Activated T-cell treated with anti-CD3 and anti-CD28 coated beads, Interleukin-2, amount 50 U/mL, for 4 hours (primary cell): ENCODE data around the gene CCNQ. TPM values are rescaled to one million over a fixed set of nuclear protein-coding genes. Genes with fewer than 3 reads are reported as not detected.

ENCODE experiments used
- ATAC-seq, 2 donors: fragments of 200-7000 bp; cut with Tn5 transposase; one replicate each; pipeline ENCODE4 v1.10.0; 2021
- DNase-seq: peaks from one replicate; pipeline ENCODE4 v3.0.0-alpha.2; 2020
- H3K27me3 Mint-ChIP-seq: one replicate; pipeline ENCODE4 v1.8.0; 2021; ENCODE audit warnings: low read depth, mixed read lengths
- H3K36me3 Mint-ChIP-seq: one replicate; pipeline ENCODE4 v1.8.0; 2022; ENCODE audit warnings: mixed read lengths; ENCODE audit not compliant: insufficient read depth
- H3K4me1 Mint-ChIP-seq: one replicate; pipeline ENCODE4 v1.8.0; 2021; ENCODE audit warnings: low read depth, mixed read lengths
- H3K4me3 Mint-ChIP-seq: one replicate; pipeline ENCODE4 v1.8.0; 2021; ENCODE audit warnings: mild to moderate bottlenecking, moderate library complexity, mixed read lengths
- H3K9me3 Mint-ChIP-seq: one replicate; pipeline ENCODE4 v1.8.0; 2021; ENCODE audit warnings: mixed read lengths
- total RNA-seq, 3 donors: library from RNA; stranded (reverse); gene quantifications; one replicate each; pipeline ENCODE4 v1.2.1, GENCODE V29; 2021

CCNQ gene
- total RNA-seq, 3 donors from 2014 or later, result 38.6 to 46.9 (median 39.1) TPM

DNA sequence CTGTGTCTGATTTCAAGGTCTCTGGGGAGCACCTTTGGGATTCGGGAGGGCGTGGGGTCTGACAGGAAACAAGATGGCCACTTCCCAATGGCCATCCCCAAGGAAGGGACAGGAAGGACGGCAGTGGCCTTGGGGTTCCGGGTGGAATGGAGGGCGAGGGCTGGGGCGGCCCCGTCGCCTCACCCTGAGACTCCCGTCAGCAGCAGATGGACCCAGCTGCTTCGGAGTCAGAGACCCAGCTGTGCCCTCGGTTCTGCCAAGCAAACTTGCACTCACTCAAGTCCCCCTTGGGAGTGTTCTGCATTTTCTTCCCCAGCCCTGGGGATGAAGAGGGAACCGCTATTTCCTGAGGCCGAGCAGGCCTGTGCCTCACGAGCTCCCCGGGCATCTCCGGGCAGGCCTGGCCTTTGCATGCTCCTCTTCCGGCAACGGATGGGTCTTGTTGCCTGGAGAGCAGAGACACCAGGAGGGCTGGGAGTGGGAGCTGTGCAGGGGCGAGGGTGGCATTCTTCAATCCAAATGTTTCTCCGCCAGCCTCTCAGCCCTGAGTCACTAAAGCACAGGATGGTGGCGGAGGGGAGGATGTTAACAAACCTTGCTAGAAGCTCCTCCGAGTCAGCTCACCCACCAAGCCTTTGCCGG is 41.2 kb upstream of the CCNQ start:
- DNase-seq (no peak), ATAC-seq (no peak)
- Mint-ChIP-seq H3K4me1 (peaks cover 9% of the 10 kb centered on the region), H3K36me3 (no peaks in the 10 kb centered on the region), H3K27me3 (peaks cover 20% of the 10 kb centered on the region), H3K9me3 (no peaks in the 10 kb centered on the region), H3K4me3 (no peak overlapping the region)

DNA sequence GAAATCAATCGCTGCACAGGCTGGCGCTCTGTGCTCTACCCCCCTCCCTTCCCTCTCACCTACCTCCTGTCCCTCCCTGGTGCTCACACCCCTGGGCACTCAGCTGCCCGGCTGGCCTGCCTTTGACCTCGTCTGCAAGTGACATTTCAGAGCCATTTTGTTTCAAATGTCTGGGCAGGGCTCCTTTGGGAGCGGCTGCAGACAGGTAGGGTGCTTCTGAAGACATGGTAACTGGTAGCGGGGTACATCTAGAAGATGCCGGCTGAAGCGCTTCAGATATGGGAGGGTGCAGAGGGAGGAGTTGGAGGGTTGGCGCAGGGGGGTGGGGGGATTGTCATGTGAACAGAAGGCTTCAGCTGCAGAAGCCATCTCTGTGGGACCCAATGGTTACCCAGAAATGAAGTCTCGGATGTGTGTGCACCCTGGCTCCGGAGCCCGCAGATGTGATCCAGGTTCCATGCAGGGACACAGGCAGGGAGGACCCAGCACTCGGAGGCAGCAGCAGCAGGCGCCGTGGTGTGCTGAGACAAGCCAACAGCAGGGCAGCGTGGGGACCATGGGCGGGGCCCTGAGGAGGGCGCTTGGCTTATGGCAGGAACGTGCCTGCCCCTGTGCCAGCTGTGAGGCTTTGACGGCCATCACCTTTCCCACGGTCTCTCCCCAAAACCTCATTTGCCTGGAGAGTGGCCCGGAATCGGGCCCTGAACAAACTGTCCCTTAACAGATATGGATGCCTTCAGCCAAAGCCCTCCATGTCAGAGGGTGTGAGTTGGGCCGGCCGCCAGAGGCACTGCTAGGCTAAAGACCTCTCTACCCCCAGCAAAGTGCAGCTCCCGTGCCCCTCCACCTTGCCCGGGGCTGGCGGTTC is 40.5 kb upstream of the CCNQ start:
- ATAC-seq (no peak), DNase-seq (no peak)
- no peak overlapping the region for H3K4me3 Mint-ChIP-seq
- H3K36me3 Mint-ChIP-seq, result no peaks in the 10 kb centered on the region
- H3K4me1 Mint-ChIP-seq, result peaks cover 9% of the 10 kb centered on the region
- H3K27me3 Mint-ChIP-seq, result peaks cover 13% of the 10 kb centered on the region
- H3K9me3 Mint-ChIP-seq, result no peaks in the 10 kb centered on the region

DNA sequence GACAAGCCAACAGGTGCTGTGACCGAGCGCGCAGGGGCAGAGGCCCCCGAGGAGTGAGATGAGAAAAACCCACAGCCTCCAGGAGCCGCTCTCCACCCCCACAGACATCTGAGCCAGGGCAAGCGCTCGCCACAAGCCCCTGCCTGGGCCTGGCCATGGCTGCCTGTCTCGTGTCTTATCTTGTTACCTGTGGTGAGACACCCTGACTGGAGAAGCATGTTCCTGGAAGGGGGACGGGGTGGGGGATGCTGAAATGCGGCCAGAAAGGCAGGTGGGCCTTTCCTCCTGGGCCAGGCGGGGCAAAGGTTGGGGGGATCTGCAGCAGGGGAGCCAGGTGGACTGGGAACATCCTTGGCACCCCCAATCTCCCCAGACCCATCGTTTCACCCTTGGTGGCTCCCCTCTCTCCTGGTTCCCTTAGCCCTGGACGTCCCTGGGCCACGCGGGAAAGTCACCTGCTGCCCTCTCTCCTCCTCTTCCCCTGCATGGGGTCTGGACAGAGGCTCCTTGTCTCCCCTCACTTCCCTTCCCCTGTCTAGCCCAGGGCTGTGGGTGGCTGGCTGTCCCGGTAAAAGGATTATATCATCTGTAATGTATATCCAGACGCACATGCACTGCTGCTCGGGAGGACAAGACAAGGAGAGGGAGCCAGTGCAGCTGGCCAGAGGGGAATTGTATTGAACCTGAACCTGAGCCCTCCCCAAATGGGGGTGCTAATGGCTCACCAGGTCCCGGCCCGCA is 39.7 kb upstream of the CCNQ start:
- Mint-ChIP-seq H3K9me3 (no peaks in the 10 kb centered on the region), H3K27me3 (peaks cover 12% of the 10 kb centered on the region), H3K36me3 (no peaks in the 10 kb centered on the region), H3K4me1 (peaks cover 9% of the 10 kb centered on the region), H3K4me3 (no peak overlapping the region)
- DNase-seq (no peak), ATAC-seq (no peak)

DNA sequence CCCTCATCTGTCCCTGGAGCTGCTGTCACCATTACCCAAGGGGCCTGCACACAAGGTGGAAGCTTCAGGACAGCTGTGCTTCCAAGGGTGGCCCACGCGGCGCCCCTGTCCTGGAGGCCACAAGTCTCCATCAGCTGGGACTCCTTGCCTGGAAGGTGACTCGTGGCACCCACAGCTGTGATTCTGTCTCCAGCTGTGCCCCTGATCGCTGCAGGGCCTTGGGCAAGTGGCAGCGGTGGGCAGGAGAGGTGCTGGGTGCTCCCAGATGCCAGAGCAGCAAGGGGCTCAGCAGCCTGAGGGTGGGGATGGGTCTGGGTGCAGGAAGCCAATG is 39.1 kb upstream of the CCNQ start:
- DNase-seq (no peak), ATAC-seq (no peak)
- H3K36me3 Mint-ChIP-seq, result no peaks in the 10 kb centered on the region
- H3K4me1 Mint-ChIP-seq, result peaks cover 8% of the 10 kb centered on the region
- H3K27me3 Mint-ChIP-seq, result peaks cover 10% of the 10 kb centered on the region
- no peak overlapping the region for H3K4me3 Mint-ChIP-seq
- H3K9me3 Mint-ChIP-seq, result no peaks in the 10 kb centered on the region

DNA sequence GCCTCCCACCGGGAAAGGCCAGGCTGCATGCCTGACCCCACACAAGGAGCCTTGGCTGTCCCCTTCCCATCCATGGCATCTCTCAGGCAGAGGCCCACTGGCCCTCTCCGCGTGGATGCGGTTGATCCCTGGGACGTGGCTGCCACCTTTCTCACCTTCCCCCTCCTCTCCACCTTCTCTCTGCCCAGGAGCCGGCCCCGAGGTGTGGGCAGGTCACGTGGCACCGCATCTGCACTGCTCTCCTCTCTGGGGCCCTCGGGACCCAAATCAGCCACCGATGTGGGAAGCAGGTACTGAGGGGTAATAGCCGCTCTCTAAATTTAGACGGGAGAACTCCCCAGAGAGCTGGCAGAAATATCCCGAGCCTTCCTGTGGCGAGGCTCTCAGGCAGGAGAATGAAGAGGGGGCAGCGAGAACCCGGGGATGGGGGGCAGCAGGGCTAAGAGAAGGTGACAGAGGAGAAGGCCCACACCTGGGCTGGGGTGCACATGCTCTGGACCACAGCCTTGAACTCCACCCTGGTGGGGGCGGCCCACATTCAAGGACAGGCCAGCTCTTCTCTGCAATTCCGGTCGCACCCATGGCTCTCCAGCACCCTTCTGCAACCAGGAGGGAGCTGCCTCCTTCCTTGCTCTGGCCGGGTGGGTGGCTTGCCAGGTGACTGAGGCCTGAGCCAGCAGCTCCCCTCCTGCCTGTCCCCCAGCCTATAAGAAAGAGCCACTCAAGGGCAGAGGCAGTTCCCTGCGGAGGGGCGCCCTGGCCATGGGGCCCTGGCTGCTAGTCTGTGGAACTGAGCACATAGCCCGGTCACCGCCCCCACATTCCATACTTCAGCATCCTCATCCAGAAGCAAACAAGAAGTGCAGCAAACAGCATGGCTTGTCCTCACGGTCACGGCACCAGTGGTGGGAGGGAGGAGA is 38.4 kb upstream of the CCNQ start:
- Mint-ChIP-seq H3K4me3 (no peak overlapping the region), H3K27me3 (peaks cover 5% of the 10 kb centered on the region), H3K4me1 (peaks cover 4% of the 10 kb centered on the region), H3K9me3 (no peaks in the 10 kb centered on the region), H3K36me3 (no peaks in the 10 kb centered on the region)
- ATAC-seq (no peak), DNase-seq (no peak)

DNA sequence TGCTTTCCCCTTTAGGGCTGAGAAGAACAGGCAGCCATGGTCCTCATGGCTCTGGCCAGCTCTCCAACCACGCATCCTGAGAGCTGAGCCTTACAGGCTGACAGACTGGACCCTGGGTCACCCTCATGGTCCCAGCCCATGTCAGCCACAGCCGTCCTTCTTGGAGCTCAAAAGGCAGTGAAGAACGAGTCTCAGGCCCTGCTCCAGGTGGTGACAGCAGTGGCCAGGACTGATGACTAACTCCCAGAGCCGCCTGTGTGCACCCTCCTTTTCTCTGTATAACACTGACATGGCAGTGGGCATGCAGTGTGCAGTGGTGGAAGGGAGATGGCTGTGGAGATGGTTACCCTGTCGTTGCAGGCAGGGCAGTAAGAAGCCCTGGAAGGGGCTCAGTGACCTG is 37.8 kb upstream of the CCNQ start:
- no peak for DNase-seq
- H3K9me3 Mint-ChIP-seq, result no peaks in the 10 kb centered on the region
- peaks cover 4% of the 10 kb centered on the region for H3K27me3 Mint-ChIP-seq
- peaks cover 4% of the 10 kb centered on the region for H3K4me1 Mint-ChIP-seq
- H3K36me3 Mint-ChIP-seq, result no peaks in the 10 kb centered on the region
- no peak for ATAC-seq
- no peak overlapping the region for H3K4me3 Mint-ChIP-seq

DNA sequence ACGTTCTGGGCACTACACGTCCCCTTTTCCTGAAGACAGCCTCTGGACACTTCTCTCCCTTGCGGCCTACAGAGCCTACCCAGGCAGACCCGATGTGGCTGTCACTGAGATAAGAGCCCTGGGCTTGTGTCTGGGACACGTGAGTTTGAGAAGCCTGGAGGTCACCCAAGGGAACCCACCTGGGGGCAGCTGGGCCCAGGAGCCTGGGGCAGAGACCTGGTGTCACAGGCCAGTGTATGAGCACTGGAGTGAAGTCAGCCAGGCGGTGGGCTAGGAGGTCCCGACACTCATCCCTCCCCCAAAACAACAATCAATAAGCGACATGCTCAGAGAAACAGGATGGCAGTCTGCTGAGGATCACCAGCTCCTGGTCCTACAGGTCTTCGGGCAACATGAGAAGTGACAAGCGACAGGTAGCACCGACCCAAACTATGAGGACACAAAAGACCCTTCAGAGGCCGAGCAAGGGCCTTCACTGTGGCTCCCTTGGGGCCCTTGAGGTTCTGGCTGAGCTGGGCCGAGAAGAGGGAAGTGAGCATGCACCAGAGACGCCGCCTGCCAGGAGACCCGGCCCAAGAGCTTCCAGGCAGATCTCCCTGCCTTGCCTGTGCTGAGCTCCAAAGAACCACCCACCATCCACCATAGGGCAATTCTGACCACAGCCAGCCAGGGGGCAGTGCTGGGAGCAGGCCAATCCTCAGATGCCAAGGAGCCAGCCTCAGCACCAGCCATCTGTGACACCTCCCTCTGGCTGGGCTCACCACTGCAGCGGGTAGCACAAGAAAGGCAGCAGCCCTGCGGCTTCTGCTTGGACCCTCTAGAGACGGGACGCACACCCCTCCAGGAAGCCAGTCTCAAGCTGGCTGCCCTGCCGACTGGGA is 37.1 kb upstream of the CCNQ start:
- Mint-ChIP-seq H3K4me1 (no peaks in the 10 kb centered on the region), H3K27me3 (peaks cover 2% of the 10 kb centered on the region), H3K4me3 (no peak overlapping the region), H3K36me3 (no peaks in the 10 kb centered on the region), H3K9me3 (peaks cover 4% of the 10 kb centered on the region)
- ATAC-seq (peak; percentile 43 to 56), DNase-seq (no peak)

DNA sequence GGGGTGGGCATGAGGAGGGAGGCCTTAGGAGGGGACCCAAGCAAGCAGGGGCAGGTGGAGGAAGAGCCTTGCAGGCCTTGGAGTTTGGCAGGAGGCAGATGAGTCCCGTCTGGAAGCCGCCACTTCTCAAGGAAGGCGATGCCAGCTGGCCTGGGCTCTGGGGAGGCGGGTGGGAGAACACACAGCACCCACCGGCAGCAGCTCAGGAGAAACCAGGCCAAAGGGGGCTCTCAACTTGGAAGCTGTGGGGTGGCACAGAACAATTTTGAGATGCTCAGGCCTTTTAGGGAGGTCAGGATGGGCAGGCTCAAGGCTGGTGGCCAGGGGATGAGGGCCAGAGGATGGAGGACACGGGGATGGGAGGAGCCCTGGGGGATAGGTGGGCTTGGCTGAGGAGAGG is 36.4 kb upstream of the CCNQ start:
- ATAC-seq, result no peak
- Mint-ChIP-seq H3K27me3 (peaks cover 2% of the 10 kb centered on the region), H3K4me3 (no peak overlapping the region), H3K36me3 (no peaks in the 10 kb centered on the region), H3K4me1 (no peaks in the 10 kb centered on the region), H3K9me3 (peaks cover 5% of the 10 kb centered on the region)
- DNase-seq, result no peak

DNA sequence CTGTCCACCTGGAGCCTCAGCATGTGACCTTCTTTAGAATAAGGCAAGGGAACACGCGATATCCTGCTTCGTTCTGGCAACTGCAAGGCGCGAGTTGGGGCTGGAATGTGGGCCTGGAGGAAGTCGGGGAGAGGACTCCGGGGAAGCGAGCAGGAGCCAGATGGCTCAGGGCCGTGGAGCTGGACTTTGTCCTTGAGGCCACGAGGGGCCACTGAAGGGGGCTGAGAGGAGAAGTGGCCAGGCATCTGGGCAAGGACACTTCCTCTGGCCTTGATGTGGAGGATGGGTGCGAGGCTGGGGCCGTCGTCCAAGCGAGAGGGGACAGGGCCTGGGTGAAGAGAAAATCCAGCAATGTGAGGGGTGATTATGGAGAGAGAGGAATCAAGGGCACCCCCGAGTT is 35.9 kb upstream of the CCNQ start:
- DNase-seq, result no peak
- Mint-ChIP-seq H3K36me3 (no peaks in the 10 kb centered on the region), H3K9me3 (peaks cover 5% of the 10 kb centered on the region), H3K27me3 (peaks cover 2% of the 10 kb centered on the region), H3K4me1 (no peaks in the 10 kb centered on the region), H3K4me3 (no peak overlapping the region)
- ATAC-seq, result no peak

DNA sequence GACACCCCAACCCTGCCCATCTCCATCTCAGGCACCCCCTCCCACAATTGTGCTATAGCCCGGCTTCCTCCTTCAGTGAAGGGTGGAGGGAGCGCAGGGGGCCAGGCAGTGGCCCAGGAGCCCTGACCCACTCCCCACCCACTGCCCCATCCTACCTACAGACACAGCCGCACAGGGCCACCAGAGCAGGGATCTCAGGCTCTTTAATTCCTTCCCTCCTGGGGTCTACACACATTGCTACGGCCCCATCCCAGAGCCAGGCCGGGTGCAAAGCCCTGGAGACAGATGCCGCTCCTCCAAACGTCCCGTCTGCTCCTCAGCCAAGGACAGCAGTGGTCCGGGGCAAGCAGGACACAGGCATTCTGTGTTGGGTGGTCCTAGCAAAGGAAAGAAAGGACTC is 35.3 kb upstream of the CCNQ start:
- no peaks in the 10 kb centered on the region for H3K4me1 Mint-ChIP-seq
- H3K4me3 Mint-ChIP-seq, result no peak overlapping the region
- peaks cover 5% of the 10 kb centered on the region for H3K9me3 Mint-ChIP-seq
- peaks cover 2% of the 10 kb centered on the region for H3K27me3 Mint-ChIP-seq
- DNase-seq (no peak), ATAC-seq (no peak)
- H3K36me3 Mint-ChIP-seq, result no peaks in the 10 kb centered on the region

DNA sequence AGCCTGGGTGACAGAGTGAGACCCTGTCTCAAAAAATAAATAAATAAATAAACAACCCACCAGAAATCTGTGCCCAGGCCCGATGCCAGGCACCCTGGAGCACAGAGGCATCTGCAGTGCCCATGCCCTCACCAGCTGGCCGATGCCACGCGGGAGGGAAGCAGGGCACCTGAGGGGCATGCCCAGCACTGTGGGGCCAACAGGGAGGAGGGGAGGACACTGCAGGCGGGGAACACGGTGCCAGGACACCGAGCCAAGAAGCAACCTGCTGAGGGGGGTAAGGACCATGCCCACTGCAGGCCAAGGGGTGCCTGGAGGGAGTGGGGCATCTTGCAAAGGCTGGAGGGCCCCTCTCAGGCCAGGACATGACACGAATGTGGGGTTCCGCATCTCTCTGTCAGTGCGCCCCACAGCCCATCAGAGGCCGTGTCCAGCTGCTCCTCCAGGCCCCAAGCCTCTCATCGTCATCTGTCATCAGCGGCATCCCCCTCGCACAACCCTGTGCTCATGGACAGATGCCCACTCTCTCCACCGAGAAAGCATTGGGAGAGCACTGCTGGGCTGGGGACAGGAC is 34.8 kb upstream of the CCNQ start:
- H3K27me3 Mint-ChIP-seq, result peaks cover 2% of the 10 kb centered on the region

DNA sequence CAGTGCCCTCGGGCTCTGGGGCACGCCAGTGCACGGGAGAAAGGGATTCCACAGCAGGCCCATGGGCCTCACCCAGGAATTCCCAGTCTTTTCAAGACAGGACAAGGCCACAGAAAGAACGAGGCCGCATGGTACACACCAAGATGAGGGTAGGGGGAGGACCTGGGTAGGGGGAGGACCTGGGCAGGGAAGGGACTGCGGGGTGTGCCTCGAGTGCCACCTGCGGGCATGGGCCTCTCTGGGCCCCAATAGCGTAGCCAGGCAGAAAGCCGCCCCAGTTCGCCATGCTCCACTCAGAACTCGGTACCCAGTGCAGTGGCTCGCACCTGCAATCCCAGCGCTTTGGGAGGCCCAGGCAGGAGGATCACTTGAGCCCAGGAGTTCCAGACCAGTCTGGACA is 34.1 kb upstream of the CCNQ start:
- no peaks in the 10 kb centered on the region for H3K4me1 Mint-ChIP-seq
- H3K36me3 Mint-ChIP-seq, result no peaks in the 10 kb centered on the region
- H3K27me3 Mint-ChIP-seq, result peaks cover 2% of the 10 kb centered on the region
- DNase-seq (no peak), ATAC-seq (no peak)
- no peak overlapping the region for H3K4me3 Mint-ChIP-seq
- H3K9me3 Mint-ChIP-seq, result peaks cover 5% of the 10 kb centered on the region

More for the DNA sequence above, 34.8 kb upstream of the CCNQ start:
- ATAC-seq (no peak), DNase-seq (no peak)
- no peak overlapping the region for H3K4me3 Mint-ChIP-seq
- H3K4me1 Mint-ChIP-seq, result no peaks in the 10 kb centered on the region
- no peaks in the 10 kb centered on the region for H3K36me3 Mint-ChIP-seq
- peaks cover 5% of the 10 kb centered on the region for H3K9me3 Mint-ChIP-seq

DNA sequence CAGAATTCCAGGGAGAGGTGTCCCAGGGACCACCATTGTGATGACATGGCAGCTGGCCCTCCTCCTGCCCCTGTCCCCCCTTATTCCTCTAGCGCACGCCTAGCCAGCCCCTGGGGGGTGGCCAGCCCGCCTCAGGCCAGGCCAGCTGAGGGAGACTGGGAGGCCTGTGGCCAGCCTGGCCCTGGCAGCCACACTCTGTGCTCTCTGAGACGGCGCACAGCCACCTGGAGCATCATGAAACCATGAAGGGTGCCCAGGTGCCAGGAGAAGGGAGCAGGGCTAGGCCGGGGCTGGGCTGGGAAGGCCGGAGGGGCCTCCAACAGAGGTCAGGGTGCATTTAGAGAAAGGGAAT is 33.6 kb upstream of the CCNQ start:
- Mint-ChIP-seq H3K27me3 (peaks cover 2% of the 10 kb centered on the region), H3K9me3 (peaks cover 5% of the 10 kb centered on the region), H3K4me3 (no peak overlapping the region), H3K36me3 (no peaks in the 10 kb centered on the region), H3K4me1 (no peaks in the 10 kb centered on the region)
- DNase-seq (no peak), ATAC-seq (no peak)
